ENCODE results near the gene POFUT1.

DNA sequence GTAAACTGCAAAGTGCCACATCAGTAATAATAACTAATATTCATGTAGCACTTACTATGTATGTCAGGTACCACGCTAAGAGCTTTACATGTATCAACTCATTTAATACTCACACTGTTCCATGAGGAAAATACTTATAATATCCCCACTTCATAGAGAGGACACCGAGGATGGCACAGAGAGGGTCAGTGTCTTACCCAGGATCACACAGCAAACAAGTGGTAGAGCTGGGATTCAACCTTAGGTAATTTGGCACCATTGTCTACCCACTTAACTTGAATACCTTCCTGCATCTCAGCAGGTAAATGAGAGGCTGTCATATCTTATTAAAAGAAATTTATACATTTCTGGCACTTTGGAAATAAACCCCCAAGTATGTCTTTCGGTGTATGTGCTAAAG, 8.0 kb downstream of the POFUT1 start:
- TF ChIP-seq, protein P1, sequence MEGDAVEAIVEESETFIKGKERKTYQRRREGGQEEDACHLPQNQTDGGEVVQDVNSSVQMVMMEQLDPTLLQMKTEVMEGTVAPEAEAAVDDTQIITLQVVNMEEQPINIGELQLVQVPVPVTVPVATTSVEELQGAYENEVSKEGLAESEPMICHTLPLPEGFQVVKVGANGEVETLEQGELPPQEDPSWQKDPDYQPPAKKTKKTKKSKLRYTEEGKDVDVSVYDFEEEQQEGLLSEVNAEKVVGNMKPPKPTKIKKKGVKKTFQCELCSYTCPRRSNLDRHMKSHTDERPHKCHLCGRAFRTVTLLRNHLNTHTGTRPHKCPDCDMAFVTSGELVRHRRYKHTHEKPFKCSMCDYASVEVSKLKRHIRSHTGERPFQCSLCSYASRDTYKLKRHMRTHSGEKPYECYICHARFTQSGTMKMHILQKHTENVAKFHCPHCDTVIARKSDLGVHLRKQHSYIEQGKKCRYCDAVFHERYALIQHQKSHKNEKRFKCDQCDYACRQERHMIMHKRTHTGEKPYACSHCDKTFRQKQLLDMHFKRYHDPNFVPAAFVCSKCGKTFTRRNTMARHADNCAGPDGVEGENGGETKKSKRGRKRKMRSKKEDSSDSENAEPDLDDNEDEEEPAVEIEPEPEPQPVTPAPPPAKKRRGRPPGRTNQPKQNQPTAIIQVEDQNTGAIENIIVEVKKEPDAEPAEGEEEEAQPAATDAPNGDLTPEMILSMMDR (IDR thresholded peaks at IDR 0.05): no peak
- TF ChIP-seq POLR2A (IDR thresholded peaks at IDR 0.05): no peak
